OCI-LY3 (cell line): Measurements from ENCODE around the gene PLCB1.
A peak's percentile ranks its signal among the peaks of the same experiment; 100 is the strongest.

Experiments
- H2AFZ ChIP-seq: fragments of 200-600, 300-600 bp; shearing (Covaris generic); 2 replicates; pipeline ENCODE4 v1.6.0; 2014; ENCODE audit warnings: antibody characterized with exemption, low read depth, low read length
- H3K27ac ChIP-seq: fragments of 200-600, 300-600 bp; sonication (generic); 2 replicates; pipeline ENCODE4 v1.5.1; 2014; ENCODE audit warnings: mild to moderate bottlenecking, low read length, moderate library complexity, mixed read lengths
- H3K27me3 ChIP-seq: fragments of 200-600, 300-600 bp; sonication (generic); 2 replicates; pipeline ENCODE4 v1.6.1; 2014; ENCODE audit warnings: low read depth, low read length, mixed read lengths
- H3K36me3 ChIP-seq: fragments of 200-600, 300-600 bp; sonication (generic); replicated peaks from 2 replicates; pipeline ENCODE3; 2014; ENCODE audit warnings: low read depth, low read length, mixed read lengths
- H3K4me1 ChIP-seq: fragments of 300-600, 200-600 bp; sonication (generic); 2 replicates; pipeline ENCODE4 v1.6.1; 2014; ENCODE audit warnings: low read length, mixed read lengths
- H3K4me2 ChIP-seq: fragments of 200-600, 300-600 bp; sonication (generic); 2 replicates; pipeline ENCODE4 v1.6.1; 2014; ENCODE audit warnings: low read length, mixed read lengths
- H3K4me3 ChIP-seq: fragments of 300-600, 200-600 bp; sonication (generic); 2 replicates; pipeline ENCODE4 v1.5.1; 2014; ENCODE audit warnings: antibody characterized with exemption, mild to moderate bottlenecking, low read length, moderate library complexity
- H3K79me2 ChIP-seq: fragments of 300-600, 200-600 bp; shearing (Covaris generic); 2 replicates; pipeline ENCODE4 v1.6.1; 2014; ENCODE audit warnings: mild to moderate bottlenecking, low read length, mixed read lengths
- H3K9ac ChIP-seq: fragments of 300-600, 200-600 bp; shearing (Covaris generic); 2 replicates; pipeline ENCODE4 v1.6.0; 2014; ENCODE audit warnings: mild to moderate bottlenecking, low read length, moderate library complexity
- H3K9me3 ChIP-seq: fragments of 200-600, 300-600 bp; shearing (Covaris generic); 2 replicates; pipeline ENCODE4 v1.6.1; 2014; ENCODE audit warnings: low read length, mixed read lengths; ENCODE audit not compliant: insufficient read depth
- H4K20me1 ChIP-seq: fragments of 200-600, 300-600 bp; sonication (generic); 2 replicates; pipeline ENCODE4 v1.6.1; 2016; ENCODE audit warnings: low read length, mixed read lengths; ENCODE audit not compliant: insufficient read depth
- CTCF ChIP-seq: fragments of 200-600, 300-600 bp; sonication (generic); IDR thresholded peaks from 2 replicates; pipeline ENCODE4 v1.5.1; 2014; ENCODE audit warnings: antibody characterized with exemption, low read length, low read depth
- EZH2phosphoT487 ChIP-seq: fragments of 200-600 bp; shearing (Covaris generic); IDR thresholded peaks from 2 replicates; pipeline ENCODE4 v1.6.1; 2018; ENCODE audit warnings: antibody characterized with exemption, mixed run types, low read depth

Gene PLCB1

GRCh38 chr20:8663424-8663823, 531.4 kb downstream of the PLCB1 start:
- Histone ChIP-seq H3K4me1 (no peaks in the 10 kb centered on the region), H3K27ac (no peak overlapping the region), H3K36me3 (no peaks in the 10 kb centered on the region), H3K79me2 (no peaks in the 10 kb centered on the region), H3K4me3 (no peak overlapping the region), H3K9ac (no peak overlapping the region), H4K20me1 (no peaks in the 10 kb centered on the region), H3K27me3 (0 out of 2 replicates have a peak, but pooled peaks cover 6% of the 10 kb centered on the region), H3K4me2 (no peak overlapping the region), H2AFZ (no peak overlapping the region), H3K9me3 (no peaks in the 10 kb centered on the region)
- no peak for TF ChIP-seq CTCF
- TF ChIP-seq EZH2phosphoT487, result no peak

DNA sequence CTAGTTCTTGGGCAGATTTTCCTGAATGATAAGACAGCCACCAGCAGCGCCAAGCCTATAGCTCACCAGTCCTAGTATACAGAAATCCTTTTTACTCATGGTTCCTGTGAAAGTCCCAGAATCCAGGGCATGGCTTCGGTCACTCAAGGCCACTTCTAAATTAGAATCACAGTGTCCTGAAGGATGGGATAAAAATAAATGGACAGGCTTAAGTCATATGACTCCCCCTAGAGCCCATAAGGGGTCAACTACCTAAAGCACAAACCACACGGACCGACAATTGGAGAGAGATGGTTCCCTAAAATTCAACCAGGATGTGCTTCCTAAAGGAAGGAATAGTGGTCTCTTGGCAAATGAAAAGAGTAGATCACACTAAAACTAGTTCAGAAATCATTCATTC, 532.7 kb downstream of the PLCB1 start:
- H3K4me3 ChIP-seq, result no peak overlapping the region
- no peak overlapping the region; the same call in 1 of the 2 replicates for H3K4me2 ChIP-seq
- no peak overlapping the region for H2AFZ ChIP-seq
- H3K27ac ChIP-seq, result no peak overlapping the region
- H3K36me3 ChIP-seq, result no peaks in the 10 kb centered on the region
- no peaks in the 10 kb centered on the region for H3K9me3 ChIP-seq
- H3K27me3 ChIP-seq, result 0 out of 2 replicates have a peak, but pooled peaks cover 6% of the 10 kb centered on the region
- no peaks in the 10 kb centered on the region for H4K20me1 ChIP-seq
- no peaks in the 10 kb centered on the region for H3K79me2 ChIP-seq
- no peak for TF ChIP-seq EZH2phosphoT487
- peak; percentile 78 for TF ChIP-seq CTCF
- H3K9ac ChIP-seq, result no peak overlapping the region
- no peaks in the 10 kb centered on the region for H3K4me1 ChIP-seq

DNA sequence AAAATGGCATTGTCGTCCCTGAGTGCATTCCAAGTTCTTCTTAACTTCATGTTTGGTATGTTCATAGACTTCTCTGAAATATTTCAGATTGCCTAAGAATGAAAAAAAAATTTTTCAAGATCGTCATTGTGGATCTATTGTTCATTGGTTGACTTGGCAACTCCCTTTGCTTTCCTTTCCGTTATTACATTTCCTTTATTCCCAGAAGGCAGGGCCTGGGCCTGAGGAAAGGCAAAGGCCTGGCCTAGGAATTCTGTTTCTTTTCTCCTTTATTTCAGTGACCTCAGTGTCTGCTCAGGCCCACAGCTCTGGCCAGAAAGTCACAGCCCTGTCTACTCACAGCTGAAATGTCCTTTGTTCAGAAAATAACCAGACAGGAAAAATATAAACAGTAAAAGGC, 535.2 kb downstream of the PLCB1 start:
- H3K27ac ChIP-seq, result no peak overlapping the region

DNA sequence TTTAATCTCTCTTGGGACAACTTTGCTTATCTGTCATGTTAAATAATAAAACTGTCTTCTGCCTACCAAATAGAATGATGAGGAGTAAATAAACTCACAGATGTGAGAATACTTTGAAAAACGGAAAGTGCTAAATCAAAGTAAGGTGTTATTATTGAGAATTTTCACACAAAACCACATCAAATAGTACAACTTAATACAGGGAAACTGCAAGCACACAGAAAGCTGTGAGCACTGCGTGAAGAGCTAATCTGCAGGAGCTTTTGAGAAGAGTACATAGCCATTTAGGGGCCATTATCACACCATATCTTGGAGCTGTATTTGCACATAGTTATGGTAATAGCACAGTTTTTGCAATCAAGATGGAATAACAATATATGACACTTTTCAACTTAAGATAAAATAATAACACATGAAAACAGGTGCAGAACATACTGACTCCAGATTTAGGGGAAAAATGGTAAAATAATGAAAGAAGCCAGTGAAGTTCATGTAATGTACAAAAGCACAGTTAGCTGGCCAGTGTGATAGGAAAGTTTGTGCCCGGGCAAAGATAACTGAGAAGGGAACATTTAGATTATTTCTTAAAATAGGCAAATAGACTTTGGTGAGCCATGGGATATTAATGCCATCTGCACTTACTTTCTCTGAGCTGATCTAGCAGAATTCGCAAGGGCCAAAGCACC, 538.3 kb downstream of the PLCB1 start:
- no peaks in the 10 kb centered on the region for H3K79me2 ChIP-seq
- no peaks in the 10 kb centered on the region for H3K9me3 ChIP-seq
- H3K27me3 ChIP-seq, result peaks cover 10% of the 10 kb centered on the region; the same call in 1 of the 2 replicates
- H2AFZ ChIP-seq, result no peak overlapping the region
- H3K27ac ChIP-seq, result no peak overlapping the region
- H3K9ac ChIP-seq, result no peak overlapping the region
- H4K20me1 ChIP-seq, result no peaks in the 10 kb centered on the region
- H3K4me3 ChIP-seq, result no peak overlapping the region
- no peaks in the 10 kb centered on the region for H3K36me3 ChIP-seq
- H3K4me1 ChIP-seq, result no peaks in the 10 kb centered on the region
- TF ChIP-seq CTCF (no peak), EZH2phosphoT487 (no peak)
- no peak overlapping the region for H3K4me2 ChIP-seq

More for the DNA sequence above, 535.2 kb downstream of the PLCB1 start:
- Histone ChIP-seq H3K4me3 (no peak overlapping the region), H3K9ac (no peak overlapping the region), H2AFZ (no peak overlapping the region), H3K79me2 (no peaks in the 10 kb centered on the region), H3K27me3 (peaks cover 16% of the 10 kb centered on the region; the same call in 1 of the 2 replicates), H4K20me1 (no peaks in the 10 kb centered on the region), H3K4me2 (no peak overlapping the region), H3K9me3 (no peaks in the 10 kb centered on the region), H3K36me3 (no peaks in the 10 kb centered on the region), H3K4me1 (no peaks in the 10 kb centered on the region)
- TF ChIP-seq EZH2phosphoT487, result no peak
- TF ChIP-seq CTCF, result no peak
